SKM-1 (cell line): ENCODE results near the gene NPB.

Experiments used
- DNase-seq: peaks from one replicate; lab custom pipeline; 2025; ENCODE audit not compliant: unreplicated experiment; lab: John Stamatoyannopoulos, UW

Gene NPB

DNA sequence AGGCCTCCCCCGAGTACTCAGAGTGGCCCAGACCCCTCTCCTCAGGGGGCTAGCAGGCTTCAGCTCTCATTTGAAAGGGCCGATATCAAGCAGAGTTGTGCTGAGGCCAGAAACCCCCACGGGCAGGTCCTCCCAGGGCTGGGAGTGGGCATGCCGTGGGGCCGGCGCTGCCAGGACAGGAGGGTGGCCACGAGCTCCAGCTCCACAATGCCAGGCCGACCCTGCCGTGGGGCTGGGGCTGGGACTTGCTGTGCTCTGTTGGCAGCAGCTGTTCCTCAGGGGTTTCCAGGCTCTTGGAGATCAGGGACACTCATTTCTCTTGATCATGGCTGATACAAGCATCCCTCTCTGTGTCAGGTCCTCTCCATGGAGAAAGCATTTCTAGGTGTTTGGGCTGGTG lies 3.2 kb upstream of the NPB start:
- DNase-seq = no peak

DNA sequence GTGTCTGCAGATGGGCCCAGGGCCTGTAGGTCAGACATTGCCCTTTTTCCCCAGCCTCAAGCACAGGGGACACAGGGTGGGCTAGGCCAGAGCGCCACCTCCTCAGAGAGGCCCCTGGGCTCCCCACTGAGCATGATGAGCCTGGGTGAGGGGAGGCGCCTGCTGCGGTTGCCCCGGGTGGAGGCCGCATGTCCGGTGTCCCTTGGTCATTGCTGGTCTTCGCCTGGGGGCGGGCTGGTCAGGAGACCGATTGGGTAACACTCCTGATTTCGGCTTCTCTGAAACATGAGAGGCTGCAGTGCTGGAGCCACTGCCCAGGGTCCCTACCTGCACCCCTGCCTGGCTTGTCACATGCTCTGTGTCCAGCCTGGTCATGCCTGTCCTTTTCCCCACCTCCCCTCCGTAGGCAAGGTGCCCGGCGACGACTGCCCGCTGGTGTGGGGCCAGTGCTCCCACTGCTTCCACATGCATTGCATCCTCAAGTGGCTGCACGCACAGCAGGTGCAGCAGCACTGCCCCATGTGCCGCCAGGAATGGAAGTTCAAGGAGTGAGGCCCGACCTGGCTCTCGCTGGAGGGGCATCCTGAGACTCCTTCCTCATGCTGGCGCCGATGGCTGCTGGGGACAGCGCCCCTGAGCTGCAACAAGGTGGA lies 2.4 kb upstream of the NPB start:
- no peak for DNase-seq

DNA sequence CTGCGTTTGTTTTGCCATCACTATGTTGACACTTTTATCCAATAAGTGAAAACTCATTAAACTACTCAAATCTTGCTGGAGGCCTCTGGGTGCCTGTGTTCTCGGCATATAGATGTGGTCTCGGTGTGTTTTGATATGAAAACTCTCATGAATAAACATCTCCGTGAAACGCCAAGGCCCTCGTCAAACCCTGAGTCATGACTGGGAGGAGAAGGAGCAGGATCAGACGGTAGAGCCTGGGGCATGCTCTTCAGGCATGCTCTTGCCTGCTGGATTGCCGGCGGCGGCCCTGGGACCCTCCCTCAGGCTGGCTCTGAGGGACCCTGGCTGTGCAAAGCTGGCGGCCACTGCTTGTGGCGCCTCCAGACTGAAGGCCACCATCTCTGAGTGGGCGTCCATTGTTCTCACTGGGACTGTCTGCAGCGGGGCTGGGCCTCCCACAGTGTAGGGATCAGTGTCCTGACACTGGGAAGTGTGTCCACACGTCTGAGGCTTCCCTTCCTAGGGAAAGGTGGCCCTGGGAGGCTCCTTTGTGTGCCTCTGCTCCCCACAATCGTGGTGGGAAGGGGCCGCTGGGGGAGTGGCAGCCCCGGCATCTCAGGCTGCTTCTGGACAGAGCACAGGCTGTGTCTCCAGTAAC lies 1.7 kb upstream of the NPB start:
- DNase-seq = no peak

DNA sequence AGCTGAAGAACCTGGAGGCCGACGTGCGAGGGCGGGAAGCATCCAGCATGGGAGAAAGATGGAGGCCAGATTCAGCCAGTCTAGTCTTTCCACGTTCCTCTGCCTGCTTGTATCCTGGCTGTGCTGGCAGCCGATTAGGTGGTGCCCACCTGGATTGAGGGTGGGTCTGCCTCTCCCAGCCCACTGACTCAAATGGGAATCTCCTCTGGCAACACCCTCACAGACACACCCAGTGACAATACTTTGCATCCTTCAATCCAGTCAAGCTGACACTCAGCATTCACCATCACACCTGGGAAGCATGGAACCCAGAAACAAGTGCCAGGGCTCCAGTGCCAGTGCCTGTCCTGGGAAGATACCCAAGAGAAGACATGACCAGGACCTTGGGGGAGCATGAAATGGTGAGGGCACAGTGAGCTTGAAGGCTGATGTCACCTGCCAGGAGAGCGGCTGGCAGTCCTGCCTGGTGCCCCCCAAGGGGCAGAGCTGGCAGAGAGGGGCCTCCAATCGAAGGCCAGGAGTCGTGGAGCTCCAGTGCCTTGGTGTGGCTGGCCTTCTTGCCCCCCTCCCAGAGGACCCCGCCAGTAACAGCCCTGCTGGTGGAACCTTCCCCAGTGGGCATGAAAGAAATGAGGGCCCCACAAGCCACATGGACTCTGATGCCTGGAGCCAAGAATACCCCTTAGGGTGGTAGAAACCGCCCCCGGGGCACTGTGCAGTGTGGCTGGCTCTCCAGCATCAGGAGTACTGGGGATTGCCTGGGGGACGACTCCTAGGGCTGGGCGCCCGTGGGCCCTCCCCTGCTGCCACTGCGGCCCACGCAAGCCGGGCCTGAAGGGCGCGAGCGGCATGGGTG lies 643 bp upstream of the NPB start:
- no peak for DNase-seq

DNA sequence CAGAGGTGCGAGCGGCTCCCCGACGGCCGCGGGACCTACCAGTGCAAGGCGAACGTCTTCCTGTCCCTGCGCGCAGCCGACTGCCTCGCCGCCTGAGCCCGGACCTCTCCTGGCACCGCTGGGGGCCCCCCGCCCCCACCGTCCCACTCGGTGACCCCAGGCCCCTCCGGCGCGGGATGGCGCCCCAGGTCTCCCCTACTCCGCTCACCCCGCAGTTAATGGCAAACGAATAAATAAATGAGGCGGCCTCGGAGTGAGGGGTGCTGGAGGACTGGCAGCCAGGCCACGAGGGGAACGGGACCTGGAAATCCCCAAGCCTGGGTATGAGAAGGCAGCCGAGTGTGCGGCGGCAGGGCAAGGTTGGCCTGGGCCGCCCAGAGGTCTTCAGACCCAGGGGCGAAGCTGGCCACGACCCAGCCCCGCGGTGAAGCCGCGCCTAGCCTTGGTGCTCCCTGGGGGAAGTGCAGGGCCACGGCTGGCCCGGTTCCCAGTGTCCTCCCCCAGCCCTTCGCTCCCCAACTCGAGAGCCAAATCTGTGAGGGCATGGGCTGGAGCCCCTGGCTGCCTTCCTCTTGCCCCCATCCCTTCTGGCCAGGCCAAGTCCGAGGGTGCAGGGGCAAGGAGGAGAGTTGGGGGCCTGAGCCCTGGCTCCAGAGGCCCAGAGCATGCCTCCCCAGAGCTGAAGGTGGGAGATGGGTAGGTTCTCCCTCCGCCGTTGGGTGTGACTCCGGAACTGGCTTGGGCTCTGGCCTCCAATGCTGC lies 796 bp downstream of the NPB start:
- DNase-seq = no peak

DNA sequence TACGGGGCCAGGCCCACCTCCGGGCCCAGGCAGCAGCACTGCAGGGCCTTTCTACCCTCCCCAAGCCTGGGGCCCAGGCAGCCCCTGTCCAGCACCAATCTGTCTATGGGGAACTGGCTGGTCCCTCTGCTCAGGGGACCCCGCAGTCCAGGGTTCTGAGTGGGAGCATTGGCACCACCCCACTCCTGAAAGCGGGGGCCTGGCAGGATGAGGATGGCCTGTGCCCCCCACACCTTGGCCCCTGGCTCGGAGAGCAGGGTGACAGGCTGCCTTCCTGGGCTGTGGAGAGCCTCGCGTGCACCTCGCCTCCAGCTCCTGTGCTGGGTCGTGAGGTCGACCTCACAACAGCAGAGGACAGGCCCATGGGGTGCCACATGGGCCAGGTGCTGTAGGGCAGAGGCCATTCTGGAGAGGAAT lies 1.4 kb downstream of the NPB start:
- no peak for DNase-seq

DNA sequence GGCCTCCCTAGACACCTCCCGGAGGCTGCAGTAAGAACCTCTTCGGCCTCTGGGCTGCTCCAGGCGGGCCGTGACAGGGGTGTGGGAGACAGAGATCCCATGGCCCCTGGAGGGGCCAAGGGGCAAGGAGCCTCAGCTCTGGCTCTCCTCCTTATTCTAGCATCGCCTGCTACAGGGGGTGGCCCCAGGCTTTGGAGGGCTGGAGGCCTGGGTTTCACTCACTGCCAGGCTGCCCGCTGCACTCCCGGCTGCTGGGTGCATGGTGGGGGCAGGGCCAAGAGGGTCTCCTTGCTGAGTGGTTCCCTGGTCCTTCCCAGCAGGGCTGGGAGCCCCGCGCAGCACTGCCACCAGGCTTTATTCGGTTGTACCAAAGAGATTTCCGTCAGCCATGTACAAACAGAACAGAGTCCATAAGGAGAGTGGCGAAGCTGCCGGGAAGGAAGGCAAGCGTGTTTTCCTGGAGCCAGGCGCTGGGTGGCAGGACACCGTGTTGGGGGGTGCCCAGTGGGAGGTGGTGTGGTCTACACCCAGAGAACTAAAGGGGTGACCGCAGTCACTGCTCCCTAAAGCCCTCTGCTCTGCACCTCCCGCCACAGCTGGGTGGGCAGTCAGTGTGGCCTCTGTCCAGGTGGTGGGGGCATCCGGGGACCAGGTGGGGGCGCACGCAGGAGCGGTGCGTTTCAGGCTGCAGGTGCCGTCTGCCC lies 2.0 kb downstream of the NPB start:
- no peak for DNase-seq

DNA sequence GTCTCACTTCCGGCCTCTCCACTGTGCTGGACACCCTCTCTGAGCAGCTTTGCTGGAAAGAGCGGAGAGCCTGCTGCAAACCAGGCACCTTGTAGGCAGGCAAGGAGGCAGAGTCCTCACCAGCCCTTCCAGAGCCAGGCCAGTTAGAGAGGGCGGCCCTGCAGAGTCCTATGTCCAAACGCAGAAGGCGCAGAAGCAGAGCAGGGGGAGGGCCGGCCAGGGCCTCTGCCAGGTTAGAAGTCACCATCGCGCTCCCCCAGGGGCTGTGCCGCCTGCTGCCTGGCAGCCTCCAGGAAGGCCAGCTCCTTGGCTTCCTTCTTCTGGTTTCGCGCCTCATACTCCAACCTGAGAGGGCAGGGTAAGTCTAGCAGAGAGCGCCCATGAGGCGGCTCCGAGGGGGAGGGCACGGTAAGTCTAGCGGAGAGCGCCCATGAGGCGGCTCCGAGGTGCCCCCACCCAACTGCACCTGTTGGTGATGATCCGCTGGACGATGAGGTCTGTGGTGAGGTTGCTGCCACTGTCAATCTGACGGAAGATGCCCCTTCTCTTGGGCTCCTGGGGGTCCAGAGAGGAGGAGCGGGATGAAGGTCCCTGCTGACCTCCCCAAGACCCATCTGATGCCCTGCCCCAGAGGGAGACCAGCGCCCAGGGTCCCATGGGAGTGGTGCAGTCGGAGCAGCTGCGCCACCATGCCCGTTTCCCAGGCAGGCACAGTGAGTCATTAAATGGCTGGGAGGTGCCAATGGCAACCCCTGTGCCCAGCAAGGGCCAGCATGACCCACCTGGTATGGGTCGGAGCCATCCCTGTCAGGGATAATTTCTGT lies 2.8 kb downstream of the NPB start:
- no peak for DNase-seq

DNA sequence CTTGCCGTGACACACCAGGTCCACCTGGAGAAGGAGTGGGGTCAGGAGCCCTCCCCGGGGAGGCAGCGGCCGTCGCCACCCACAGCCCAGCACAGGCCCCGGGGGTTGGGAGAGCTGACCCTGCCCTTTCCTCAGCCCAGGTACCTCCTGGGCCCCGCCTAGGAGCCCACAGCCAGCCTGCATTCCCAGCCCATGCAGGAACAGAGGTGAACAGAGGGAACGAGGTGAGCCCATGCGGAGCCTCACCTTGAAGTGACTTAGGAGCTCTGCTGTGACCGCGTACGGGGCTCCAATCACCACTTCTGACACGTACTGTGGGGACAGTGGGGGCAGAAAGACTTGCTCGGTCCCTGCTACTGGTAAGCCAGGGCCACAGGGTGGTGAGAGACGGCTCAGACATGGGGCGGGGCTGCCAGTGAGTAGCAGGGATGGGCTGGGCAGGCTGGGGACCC lies 3.4 kb downstream of the NPB start:
- no peak for DNase-seq

DNA sequence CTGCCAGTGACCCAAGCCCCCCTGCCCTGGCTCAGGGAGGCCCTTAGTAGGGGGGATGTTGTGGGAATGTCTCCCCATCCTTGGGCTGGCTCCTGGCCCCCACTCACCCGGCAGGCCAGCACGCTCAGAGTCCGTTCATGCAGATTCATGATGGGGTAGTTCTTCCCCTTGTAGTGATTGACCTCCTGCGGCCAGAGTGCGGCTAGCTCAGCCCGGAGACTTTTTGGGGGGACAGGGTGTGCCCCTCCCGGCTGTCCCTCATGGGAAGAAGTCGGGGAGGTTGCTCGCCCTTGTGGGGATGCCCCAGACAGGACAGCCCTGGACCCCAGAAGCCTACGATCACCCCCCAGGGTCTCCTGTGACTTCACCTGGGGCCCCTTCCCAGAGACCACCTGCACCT lies 4.0 kb downstream of the NPB start:
- no peak for DNase-seq

DNA sequence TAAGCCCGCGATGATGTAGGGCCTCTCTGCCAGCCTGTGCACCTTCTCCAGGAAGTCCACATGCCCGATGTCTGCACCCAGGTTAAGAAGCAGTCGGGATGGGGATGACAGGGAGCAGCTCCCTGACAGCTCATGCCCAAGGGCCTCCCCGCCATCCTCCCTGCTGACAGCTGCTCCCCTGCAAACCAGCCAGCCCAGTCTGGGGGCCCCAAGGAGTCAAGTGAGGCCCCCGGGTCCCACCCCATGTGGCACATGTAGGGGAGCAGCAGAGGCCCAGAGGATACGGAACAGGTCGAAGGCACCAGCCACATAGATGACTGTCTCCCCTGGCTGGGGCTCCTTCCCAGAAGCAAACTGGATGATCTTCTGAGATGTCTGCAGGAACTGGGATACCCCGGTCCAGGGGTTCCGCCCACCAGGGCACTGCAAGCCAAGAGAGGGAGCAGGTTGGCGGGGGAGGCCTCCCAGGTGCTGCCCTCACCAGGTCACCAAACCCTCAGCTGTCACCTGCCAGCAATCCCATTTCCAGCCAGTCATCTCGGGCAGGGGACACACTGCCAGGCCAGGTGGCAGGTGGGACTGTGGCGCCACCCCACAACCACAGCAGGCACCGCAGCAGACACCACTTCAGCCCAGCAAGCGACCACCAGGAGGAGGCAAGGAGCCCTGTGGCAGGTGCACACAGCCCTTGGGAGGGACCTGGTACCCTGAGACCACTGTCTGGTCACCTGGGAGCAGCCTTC lies 4.6 kb downstream of the NPB start:
- no peak for DNase-seq

DNA sequence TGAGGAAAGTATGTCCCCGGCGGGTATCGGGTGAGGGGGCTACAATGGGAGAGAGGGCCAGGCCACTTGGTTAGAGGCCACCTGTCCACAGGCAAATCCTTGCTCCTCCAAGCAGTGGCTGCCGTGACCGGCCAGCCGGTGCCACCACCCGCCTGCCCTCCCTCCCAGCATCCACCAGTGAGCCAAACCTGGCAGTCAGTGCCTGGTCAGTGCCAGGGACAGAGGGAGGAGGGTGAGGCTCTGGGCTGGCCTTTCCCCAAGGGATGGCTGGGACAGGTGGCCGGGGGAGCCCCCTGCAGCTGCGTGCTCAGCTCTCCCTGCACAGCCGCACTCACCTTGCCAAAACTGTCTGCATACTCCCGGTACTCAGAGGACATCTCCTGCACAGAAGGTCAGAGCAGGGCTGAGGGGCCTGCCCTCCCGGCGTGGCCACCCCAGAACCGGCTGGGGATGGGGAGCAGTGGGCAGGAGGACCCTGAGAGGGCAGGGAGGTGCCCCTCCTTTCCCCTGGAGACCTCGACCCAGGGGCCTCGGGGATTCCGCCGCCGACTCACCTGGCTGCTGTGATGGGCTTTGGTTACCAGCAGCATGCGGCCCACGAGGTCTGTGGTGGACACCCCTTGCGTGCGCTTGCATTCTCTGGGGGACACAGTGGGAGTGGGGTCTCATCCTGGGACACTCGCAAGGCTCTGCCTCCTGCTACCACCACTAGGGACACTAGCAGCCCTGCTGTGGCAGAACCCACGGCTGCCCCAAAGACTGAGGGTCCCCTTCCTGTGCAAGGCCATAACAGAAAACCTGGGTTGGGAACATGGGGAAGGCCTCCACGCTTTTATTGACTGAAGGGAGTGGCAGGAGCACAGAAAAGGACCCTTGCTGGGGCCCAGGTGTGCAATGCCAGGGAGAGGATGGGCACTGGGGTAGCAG lies 5.4 kb downstream of the NPB start:
- DNase-seq = no peak

DNA sequence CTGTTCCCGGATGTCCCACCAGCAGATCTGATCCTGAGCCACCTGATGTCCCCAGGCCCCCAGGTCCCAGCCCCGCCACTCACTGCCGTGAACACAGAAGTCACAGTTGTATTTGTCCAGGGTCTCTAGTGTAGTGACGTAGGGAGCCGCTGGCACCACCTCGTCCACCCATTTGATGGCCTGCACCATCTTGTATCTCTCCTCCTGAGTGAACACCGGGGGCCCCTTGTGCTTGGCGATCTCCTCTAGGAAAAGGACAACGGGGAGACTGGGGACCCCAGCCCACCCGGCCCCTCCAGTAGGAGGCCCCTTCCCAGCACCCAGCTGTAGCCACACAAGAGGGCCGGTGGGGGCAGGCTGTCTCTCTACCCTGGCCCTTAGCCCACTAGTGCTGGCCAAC lies 6.8 kb downstream of the NPB start:
- DNase-seq = no peak

DNA sequence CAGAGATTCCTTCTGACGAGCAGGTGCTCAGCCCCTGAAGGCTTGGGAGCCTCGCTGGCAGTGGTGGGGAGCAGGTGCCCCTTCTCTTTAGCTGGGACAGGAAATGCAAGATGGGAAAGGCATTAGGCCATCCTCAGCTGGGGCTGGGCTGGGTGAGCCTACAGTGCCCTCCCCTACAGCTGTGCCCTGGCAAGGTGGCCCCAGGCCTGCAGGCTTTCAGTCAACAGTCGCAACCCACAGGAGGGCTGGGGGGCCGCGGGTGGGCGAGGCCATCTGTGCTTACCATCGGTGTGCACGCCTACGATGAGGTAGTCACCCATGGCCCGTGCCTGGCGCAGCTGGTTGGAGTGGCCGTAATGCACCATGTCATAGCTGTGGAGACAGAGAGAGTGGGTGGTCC lies 7.2 kb downstream of the NPB start:
- no peak for DNase-seq

DNA sequence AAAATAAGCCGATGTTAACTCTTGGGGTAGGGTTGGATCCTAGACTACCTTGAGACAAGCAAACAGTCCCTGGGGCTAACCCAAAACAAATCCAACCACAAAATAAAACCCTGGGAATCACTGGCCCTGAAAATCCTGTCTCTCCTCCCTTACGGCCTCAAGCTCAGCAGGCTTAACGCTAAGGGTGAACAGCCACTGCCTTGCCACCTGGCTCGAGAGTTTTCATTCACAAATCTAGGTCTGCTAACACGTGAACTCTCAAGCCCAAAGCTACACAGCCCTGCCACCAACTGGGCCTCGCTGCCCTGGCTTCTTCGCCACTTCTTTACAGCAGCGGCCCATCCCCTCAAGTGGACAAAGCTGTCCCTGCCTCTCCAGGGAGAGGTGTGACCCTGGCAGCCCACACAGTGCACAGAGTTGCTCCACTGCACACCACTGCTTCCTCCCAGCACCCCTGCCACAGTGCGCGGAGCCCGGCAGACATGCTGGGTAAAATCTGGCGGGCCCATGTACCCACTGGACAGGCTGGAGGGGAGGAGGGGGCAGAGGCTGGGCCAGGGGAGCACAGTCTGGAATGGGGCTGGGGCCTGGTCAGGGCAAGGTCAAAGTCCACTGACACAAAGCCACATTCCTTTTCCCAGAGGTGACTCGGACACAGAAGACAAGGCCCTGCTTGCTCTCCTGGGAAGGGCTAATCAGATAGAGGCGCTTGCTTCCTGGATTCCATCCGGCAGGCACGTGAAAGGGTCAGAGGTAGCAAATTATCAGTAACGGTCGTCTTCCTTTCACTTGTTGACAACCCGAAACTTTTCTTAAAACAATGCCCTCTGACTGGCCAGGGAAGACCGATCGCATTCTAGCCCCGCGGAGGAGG lies 8.2 kb downstream of the NPB start:
- peak; percentile 17 for DNase-seq

DNA sequence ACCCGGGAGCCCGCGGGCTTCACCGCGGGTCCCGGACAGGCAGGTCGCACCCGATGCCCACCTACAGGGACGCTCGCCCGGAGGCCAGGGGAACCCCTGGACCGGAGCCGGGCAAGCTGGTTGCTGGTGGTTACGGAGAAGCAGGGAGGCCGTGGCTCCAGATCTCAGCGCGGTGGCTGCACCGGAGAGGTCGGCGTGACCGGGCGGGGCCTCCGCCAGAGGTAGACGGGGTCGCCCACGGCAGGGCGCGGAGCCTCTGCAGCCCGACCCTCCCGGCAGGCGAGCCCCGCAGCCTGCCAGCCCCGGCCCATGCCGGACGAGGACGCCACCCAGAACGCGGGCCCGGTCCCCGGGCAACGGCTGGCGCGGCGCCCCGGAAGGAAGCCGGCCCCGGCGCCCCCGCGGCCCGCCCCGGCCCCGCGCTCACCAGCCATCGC lies 8.8 kb downstream of the NPB start:
- no peak for DNase-seq

DNA sequence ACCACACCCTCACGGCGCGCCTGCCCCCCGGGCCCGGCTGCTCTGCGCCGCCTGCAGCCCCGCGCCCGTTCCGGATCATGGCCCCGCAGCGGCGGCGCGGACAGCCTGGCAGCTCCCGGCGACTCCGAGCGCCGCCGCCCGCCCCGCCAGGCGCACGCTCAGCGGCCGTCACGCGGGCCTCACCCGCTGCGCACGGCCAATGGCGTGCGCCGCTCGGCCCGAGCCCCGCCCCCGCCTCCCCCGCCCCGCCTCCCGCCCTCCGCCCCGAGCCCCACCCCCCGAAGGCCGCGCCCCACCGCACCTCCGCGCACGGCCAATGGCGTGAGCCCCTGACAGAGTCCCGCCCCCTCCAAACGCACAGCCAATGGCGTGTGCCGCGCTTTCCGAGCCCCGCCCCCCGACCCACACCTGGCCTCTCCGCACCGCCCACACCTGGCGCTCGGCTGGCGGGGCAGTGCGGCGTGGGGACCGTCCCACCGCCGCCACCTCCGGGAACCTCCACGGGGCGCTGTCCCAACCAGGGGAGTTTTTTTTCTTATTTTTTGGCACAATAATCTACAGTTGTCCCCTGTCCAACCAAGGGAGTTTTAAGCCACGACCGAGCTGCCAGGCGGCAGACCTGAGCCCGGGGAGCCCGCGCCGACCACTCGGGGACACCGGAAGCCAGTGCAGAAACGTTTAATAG lies 9.4 kb downstream of the NPB start, which contains the start of gene PCYT2:
TSS of gene PCYT2 (minus strand) at position 123 of the 685 bp plus-strand sequence. CDS start at position 79, 44 bp downstream.
- peak; percentile 63 for DNase-seq
